Renal pelvis (tissue), 4 donors: ENCODE data around the gene HAGHL. TPM values are rescaled to one million over a fixed set of nuclear protein-coding genes. Genes with fewer than 3 reads are reported as not detected.
"Not testable (repeated sequence)": the region's sequence is repeated elsewhere in the genome, so short reads cannot be mapped to it uniquely, and the experiment has no call there.

Experiments used
- DNase-seq: peaks from one replicate; pipeline ENCODE4 v3.0.0-alpha.2; 2013
- polyA plus RNA-seq, 3 donors: library from polyadenylated mRNA; unstranded; fragments of 120-200 nt; gene quantifications; one replicate each; pipeline ENCODE4 v1.2.1, GENCODE V29; 2013; ENCODE audit not compliant: insufficient read length in 3 of 3

HAGHL gene
- polyA plus RNA-seq, 3 donors: 4.6 to 8.5 (median 4.8) TPM

GRCh38 chr16:752007-752312, 25.1 kb downstream of the HAGHL start:
- DNase-seq: no peak

GRCh38 chr16:754121-754607, 27.3 kb downstream of the HAGHL start:
- DNase-seq: not testable (repeated sequence)

- no peak for DNase-seq
Observed at GRCh38 chr16:754656-755055, 27.8 kb downstream of the HAGHL start.

- DNase-seq: no peak
Observed at GRCh38 chr16:756428-756827, 29.5 kb downstream of the HAGHL start.

- no peak for DNase-seq
Observed at GRCh38 chr16:759110-759910, 32.4 kb downstream of the HAGHL start.

- DNase-seq: no peak
Observed at GRCh38 chr16:760065-760464, 33.2 kb downstream of the HAGHL start.

GRCh38 chr16:760545-761343, 33.8 kb downstream of the HAGHL start, which contains the start of gene MSLN:
TSS of gene MSLN (plus strand) at chr16:760734. CDS start at chr16:762681, 1,947 bp downstream.
- DNase-seq: peak; percentile 54

- no peak for DNase-seq
Observed at GRCh38 chr16:761625-762513, 35.0 kb downstream of the HAGHL start.

- DNase-seq: no peak
Observed at GRCh38 chr16:762595-763268, 35.8 kb downstream of the HAGHL start.

- DNase-seq: no peak
Observed at GRCh38 chr16:763369-764183, 36.7 kb downstream of the HAGHL start.

GRCh38 chr16:764184-764750, 37.4 kb downstream of the HAGHL start:
- no peak for DNase-seq

GRCh38 chr16:764848-765487, 38.1 kb downstream of the HAGHL start:
- no peak for DNase-seq

- no peak for DNase-seq
Observed at GRCh38 chr16:765488-765865, 38.6 kb downstream of the HAGHL start.

GRCh38 chr16:766008-766819, 39.3 kb downstream of the HAGHL start:
- no peak for DNase-seq

GRCh38 chr16:766820-767640, 40.1 kb downstream of the HAGHL start:
- DNase-seq: no peak

GRCh38 chr16:767743-768235, 40.9 kb downstream of the HAGHL start:
- no peak for DNase-seq

GRCh38 chr16:768428-768827, 41.5 kb downstream of the HAGHL start:
- DNase-seq: no peak
